Measurements from ENCODE around the gene ZNF521.

DNA sequence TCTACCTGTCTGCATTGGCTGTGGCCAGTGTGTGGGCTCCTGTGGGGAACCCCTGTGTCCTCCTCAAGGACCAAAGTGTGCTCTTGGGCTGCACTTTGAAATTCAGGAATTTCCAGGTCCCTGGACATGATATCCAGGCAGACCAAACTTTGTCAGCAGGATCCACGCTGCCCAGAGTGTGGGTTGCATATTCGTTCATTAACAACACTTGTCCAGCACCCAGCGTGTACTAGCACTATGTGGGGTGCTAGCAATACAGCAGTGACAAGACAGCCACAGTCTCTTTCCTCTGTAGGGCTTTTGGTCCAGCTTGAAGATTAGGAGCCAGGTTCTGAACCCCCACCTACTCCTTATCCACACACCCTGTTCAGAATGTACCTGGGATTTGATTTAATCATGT is 304.5 kb downstream of the ZNF521 start:
- TF ChIP-seq, protein P1, sequence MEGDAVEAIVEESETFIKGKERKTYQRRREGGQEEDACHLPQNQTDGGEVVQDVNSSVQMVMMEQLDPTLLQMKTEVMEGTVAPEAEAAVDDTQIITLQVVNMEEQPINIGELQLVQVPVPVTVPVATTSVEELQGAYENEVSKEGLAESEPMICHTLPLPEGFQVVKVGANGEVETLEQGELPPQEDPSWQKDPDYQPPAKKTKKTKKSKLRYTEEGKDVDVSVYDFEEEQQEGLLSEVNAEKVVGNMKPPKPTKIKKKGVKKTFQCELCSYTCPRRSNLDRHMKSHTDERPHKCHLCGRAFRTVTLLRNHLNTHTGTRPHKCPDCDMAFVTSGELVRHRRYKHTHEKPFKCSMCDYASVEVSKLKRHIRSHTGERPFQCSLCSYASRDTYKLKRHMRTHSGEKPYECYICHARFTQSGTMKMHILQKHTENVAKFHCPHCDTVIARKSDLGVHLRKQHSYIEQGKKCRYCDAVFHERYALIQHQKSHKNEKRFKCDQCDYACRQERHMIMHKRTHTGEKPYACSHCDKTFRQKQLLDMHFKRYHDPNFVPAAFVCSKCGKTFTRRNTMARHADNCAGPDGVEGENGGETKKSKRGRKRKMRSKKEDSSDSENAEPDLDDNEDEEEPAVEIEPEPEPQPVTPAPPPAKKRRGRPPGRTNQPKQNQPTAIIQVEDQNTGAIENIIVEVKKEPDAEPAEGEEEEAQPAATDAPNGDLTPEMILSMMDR (IDR thresholded peaks at IDR 0.05 in 2 of 3, conservative IDR thresholded peaks at IDR 0.05 in 1 of 3; ENCODE audit: control insufficient read depth in 2 of 3, extremely low read depth in 1 of 3, insufficient read depth in 1 of 3, low read depth in 3 of 3, low read length in 3 of 3), result no peak
- no peak for TF ChIP-seq ASH2L (IDR thresholded peaks at IDR 0.05; ENCODE audit: borderline replicate concordance, low read depth)
- TF ChIP-seq CEBPB (IDR thresholded peaks at IDR 0.05; ENCODE audit: borderline replicate concordance in 1 of 2, low read depth in 2 of 2, low read length in 2 of 2), result no peak
- no peak for TF ChIP-seq HCFC1 (IDR thresholded peaks at IDR 0.05; ENCODE audit: low read length)
- no peak for TF ChIP-seq GATAD2B (conservative IDR thresholded peaks at IDR 0.05; ENCODE audit: low read depth)
